ENCODE results near the gene AVPI1. TPM values are rescaled to one million over a fixed set of nuclear protein-coding genes. Genes with fewer than 3 reads are reported as not detected.

AVPI1 gene
- total RNA-seq, 1 donor from 2014 or later = 125 TPM

GRCh38 chr10:97676770-97677581, 10.1 kb downstream of the AVPI1 start:
- Histone ChIP-seq H3K4me1 (peaks cover 25% of the 10 kb centered on the region), H3K9me3 (no peaks in the 10 kb centered on the region), H3K27me3 (no peaks in the 10 kb centered on the region), H3K36me3 (peaks cover 0 to 52% of the 10 kb centered on the region in 2 donors), H3K4me3 (no peak overlapping the region), H3K27ac (peak overlapping the region; percentile 27)
- TF ChIP-seq POLR2A (IDR thresholded peaks at IDR 0.05) (no peak), POLR2AphosphoS5 (IDR thresholded peaks at IDR 0.05; ENCODE audit: insufficient read depth in 1 of 2, low read depth in 1 of 2) (peak in 1 of 2 donors; percentile 19)
- TF ChIP-seq, protein P1, sequence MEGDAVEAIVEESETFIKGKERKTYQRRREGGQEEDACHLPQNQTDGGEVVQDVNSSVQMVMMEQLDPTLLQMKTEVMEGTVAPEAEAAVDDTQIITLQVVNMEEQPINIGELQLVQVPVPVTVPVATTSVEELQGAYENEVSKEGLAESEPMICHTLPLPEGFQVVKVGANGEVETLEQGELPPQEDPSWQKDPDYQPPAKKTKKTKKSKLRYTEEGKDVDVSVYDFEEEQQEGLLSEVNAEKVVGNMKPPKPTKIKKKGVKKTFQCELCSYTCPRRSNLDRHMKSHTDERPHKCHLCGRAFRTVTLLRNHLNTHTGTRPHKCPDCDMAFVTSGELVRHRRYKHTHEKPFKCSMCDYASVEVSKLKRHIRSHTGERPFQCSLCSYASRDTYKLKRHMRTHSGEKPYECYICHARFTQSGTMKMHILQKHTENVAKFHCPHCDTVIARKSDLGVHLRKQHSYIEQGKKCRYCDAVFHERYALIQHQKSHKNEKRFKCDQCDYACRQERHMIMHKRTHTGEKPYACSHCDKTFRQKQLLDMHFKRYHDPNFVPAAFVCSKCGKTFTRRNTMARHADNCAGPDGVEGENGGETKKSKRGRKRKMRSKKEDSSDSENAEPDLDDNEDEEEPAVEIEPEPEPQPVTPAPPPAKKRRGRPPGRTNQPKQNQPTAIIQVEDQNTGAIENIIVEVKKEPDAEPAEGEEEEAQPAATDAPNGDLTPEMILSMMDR (IDR thresholded peaks at IDR 0.05) = peak; percentile 82 to 86 (median 83)
- intact Hi-C loops (cut with DNase I) = loop anchor here (10.0 kb wide), 1 partner anchor 58 kb away; the partner anchor contains the start of gene ZFYVE27
- no peak for DNase-seq (ENCODE audit: extremely low spot score in 2 of 2)

GRCh38 chr10:97675222-97675621, 11.8 kb downstream of the AVPI1 start:
- H3K27ac ChIP-seq = no peak overlapping the region
- H3K4me1 ChIP-seq = peaks cover 15% of the 10 kb centered on the region
- H3K4me3 ChIP-seq = no peak overlapping the region
- no peak for DNase-seq (ENCODE audit: extremely low spot score in 2 of 2)
- H3K36me3 ChIP-seq = peaks cover 0 to 52% of the 10 kb centered on the region in 2 donors
- TF ChIP-seq, protein P1 (IDR thresholded peaks at IDR 0.05) = no peak
- TF ChIP-seq POLR2A (IDR thresholded peaks at IDR 0.05) = no peak
- no peak for TF ChIP-seq POLR2AphosphoS5 (IDR thresholded peaks at IDR 0.05; ENCODE audit: insufficient read depth in 1 of 2, low read depth in 1 of 2)
- intact Hi-C loops (cut with DNase I) = loop anchor here (10.0 kb wide), 1 partner anchor 60 kb away; the partner anchor contains the start of gene ZFYVE27
- no peaks in the 10 kb centered on the region for H3K27me3 ChIP-seq
- H3K9me3 ChIP-seq = no peaks in the 10 kb centered on the region

DNA sequence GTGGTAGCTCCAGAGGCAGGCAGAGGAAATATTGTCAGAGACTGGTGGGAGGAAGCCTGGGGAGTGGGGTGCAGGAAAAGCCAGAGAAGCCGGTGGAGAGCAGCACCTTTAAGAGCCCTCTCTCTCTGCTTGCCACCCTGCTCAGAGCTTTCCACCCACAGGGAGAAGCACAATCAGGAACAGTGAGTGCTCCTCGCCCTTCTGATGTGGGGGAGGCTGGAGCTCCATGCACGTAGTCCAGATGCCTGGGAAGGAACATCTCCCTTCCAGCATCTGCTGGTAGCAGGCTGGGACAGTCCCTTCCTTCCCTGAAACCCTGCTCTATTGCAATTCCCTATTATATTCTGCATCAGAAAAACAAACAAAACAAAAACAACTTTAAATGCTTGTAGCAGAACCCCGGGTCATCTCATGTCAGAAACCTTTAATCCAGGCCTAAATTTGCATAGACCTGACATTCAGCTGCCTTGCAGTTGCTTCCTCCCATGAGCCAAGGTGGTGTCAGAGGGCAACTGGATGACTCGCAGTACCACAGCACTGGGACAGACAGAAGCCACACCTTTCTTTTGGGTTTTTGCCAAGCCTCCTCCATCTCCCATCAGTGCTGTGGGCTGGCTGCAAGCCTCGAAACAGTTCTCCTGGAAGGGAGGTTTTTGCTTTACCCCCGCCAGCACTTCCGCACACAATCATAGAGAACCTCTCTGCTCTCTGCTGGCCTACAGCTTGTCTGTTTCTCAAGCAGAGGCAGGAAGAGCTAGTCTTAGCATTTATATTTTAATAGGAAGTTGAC, 13.1 kb downstream of the AVPI1 start:
- Histone ChIP-seq H3K27me3 (no peaks in the 10 kb centered on the region), H3K27ac (no peak overlapping the region), H3K4me1 (peaks cover 10% of the 10 kb centered on the region), H3K4me3 (no peak overlapping the region), H3K9me3 (no peaks in the 10 kb centered on the region), H3K36me3 (peaks cover 0 to 54% of the 10 kb centered on the region in 2 donors)
- DNase-seq (ENCODE audit: extremely low spot score in 2 of 2) = no peak
- intact Hi-C loops (cut with DNase I) = loop anchor here (10.0 kb wide), 1 partner anchor 61 kb away; the partner anchor contains the start of gene ZFYVE27
- TF ChIP-seq POLR2A (IDR thresholded peaks at IDR 0.05) (no peak), POLR2AphosphoS5 (IDR thresholded peaks at IDR 0.05; ENCODE audit: insufficient read depth in 1 of 2, low read depth in 1 of 2) (no peak)
- TF ChIP-seq, protein P1 (IDR thresholded peaks at IDR 0.05) = no peak

- Histone ChIP-seq H3K4me3 (no peak overlapping the region), H3K27me3 (no peaks in the 10 kb centered on the region), H3K36me3 (peaks cover 3 to 56% of the 10 kb centered on the region in 2 donors), H3K9me3 (no peaks in the 10 kb centered on the region), H3K27ac (no peak overlapping the region), H3K4me1 (no peaks in the 10 kb centered on the region)
- DNase-seq (ENCODE audit: extremely low spot score in 2 of 2) = no peak
- TF ChIP-seq POLR2A (IDR thresholded peaks at IDR 0.05) (no peak), POLR2AphosphoS5 (IDR thresholded peaks at IDR 0.05; ENCODE audit: insufficient read depth in 1 of 2, low read depth in 1 of 2) (no peak)
- TF ChIP-seq, protein P1 (IDR thresholded peaks at IDR 0.05) = no peak
- intact Hi-C loops (cut with DNase I) = no loop called here
Observed at GRCh38 chr10:97669571-97669970, 17.5 kb downstream of the AVPI1 start.
